A673 (cell line): Measurements from ENCODE around the gene HOXA9.

Source experiments
- EZH2 ChIP-seq: fragments of 200-600 bp; sonication (generic); IDR thresholded peaks from 2 replicates; pipeline ENCODE4 v1.6.1; 2017; ENCODE audit warnings: borderline replicate concordance, low read depth, mild to moderate bottlenecking, mixed read lengths, antibody characterized with exemption, low read length; ENCODE audit not compliant: poor library complexity, severe bottlenecking
- TF ChIP-seq, protein P1 (sequence below): fragments of 300-800, 200-600 bp; sonication (generic); conservative IDR thresholded peaks from 2 replicates; pipeline ENCODE4 v1.5.1; 2017; ENCODE audit warnings: low read depth, mild to moderate bottlenecking, antibody characterized with exemption, low read length, moderate library complexity, mixed read lengths

DNA sequence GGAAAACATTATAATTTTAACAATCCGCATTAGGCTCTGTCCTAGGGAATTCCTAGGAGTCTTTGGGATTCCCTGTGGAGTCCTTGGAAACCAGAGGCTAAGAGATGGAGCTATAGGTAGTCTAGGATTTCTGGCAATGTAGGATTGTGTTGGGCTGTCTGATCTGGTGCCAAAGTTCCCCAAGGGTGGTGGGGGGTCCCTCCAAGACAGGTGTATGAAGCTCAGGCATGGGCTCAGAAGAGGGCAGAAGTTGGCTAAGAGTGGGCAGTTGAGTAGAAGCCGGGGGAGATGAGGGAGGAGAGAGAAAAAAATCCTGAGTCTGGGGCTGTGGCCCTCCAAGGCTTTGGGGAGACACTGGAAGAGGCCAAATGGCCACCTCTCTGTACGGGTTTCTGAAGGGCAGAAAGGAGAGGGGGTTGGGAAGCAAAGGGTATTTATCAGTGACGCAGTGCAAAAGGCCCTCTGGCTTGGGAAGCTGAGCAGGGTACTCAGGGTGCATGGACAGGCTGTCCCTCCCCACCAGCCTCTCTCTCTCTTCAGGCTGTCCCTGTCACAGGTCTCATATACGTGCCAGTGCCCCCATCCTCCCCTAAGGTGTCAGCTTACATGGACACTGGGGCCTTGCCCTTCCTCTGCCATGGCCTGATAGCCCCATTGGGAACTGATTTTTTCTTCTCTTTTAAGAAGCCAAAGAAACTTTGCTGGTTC, 18.7 kb downstream of the HOXA9 start:
- TF ChIP-seq, protein P1, sequence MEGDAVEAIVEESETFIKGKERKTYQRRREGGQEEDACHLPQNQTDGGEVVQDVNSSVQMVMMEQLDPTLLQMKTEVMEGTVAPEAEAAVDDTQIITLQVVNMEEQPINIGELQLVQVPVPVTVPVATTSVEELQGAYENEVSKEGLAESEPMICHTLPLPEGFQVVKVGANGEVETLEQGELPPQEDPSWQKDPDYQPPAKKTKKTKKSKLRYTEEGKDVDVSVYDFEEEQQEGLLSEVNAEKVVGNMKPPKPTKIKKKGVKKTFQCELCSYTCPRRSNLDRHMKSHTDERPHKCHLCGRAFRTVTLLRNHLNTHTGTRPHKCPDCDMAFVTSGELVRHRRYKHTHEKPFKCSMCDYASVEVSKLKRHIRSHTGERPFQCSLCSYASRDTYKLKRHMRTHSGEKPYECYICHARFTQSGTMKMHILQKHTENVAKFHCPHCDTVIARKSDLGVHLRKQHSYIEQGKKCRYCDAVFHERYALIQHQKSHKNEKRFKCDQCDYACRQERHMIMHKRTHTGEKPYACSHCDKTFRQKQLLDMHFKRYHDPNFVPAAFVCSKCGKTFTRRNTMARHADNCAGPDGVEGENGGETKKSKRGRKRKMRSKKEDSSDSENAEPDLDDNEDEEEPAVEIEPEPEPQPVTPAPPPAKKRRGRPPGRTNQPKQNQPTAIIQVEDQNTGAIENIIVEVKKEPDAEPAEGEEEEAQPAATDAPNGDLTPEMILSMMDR: no peak
- no peak for TF ChIP-seq EZH2
